Gastroesophageal sphincter (tissue), 3 donors: Measurements from ENCODE around the gene C16orf46.

Source experiments
- CTCF ChIP-seq, 4 experiments: fragments of 200-600 bp in 2 of 4; fragments of 450-650 bp in 2 of 4; sonication (generic) in 1 of 4; IDR thresholded peaks; one replicate each; pipeline ENCODE4 v1.5.1; 2017 to 2019; ENCODE audit warnings: antibody characterized with exemption in 4 of 4, mild to moderate bottlenecking in 2 of 4, moderate library complexity in 2 of 4
- EP300 ChIP-seq: sonication (generic); formaldehyde crosslinking; IDR thresholded peaks from one replicate; pipeline ENCODE4 v1.6.1; 2017; ENCODE audit warnings: antibody characterized with exemption, mild to moderate bottlenecking
- POLR2A ChIP-seq, 2 donors: fragments of 450-650 bp; IDR thresholded peaks; one replicate each; pipeline ENCODE4 v1.6.1; 2017; ENCODE audit warnings: antibody characterized with exemption in 2 of 2, mild to moderate bottlenecking in 2 of 2, moderate library complexity in 1 of 2

GRCh38 chr16:81035975-81036750, 40.9 kb downstream of the C16orf46 start:
- TF ChIP-seq POLR2A (IDR thresholded peaks at IDR 0.05) (no peak), CTCF (IDR thresholded peaks at IDR 0.05) (no peak), EP300 (no peak)
